Effector CD4-positive, alpha-beta T cell (primary cell): ENCODE results near the gene TAOK3.
"Not testable (repeated sequence)": the region's sequence is repeated elsewhere in the genome, so short reads cannot be mapped to it uniquely, and the experiment has no call there.

Source experiments
- DNase-seq: peaks from one replicate; pipeline ENCODE4 v3.0.0-alpha.2; 2020

Gene TAOK3

DNA sequence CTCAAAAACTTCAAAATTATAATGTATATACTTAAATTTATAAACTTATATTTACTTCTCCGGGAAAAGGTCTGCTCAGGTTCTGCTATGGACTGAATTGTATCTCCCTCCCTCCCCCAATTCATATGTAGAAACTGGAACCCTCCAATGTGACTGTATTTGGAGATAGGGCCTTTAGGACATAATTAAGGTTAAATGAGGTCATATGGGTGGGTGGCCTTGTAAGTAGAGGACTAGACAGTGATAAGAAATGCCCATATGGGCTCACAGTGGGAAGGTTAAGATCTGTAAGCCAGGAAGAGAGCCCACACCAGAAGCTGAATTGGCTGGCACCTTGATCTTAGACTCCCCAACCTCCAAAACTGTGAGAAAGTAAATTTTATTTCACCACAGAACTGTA lies 84.5 kb downstream of the TAOK3 start:
- no peak for DNase-seq

DNA sequence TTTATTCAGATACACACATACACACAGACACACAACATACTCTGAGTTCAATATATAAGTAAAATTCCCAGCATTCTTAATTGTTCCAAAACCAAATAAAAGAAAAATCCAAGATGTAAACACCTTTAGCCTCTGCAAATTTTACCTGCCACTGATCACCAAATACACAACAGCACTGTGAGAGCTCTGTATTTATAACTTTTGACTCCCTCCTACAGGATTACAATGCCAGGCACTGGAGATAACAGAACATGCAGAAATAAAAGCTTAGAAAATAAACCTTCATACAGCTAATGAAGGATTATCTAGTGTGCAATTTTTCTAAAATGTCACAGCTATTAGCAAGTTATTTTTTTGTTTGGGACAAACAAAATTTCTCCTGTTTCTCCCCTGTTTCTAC lies 85.0 kb downstream of the TAOK3 start:
- no peak for DNase-seq

- no peak for DNase-seq
Observed at GRCh38 chr12:118282767-118283166, 89.9 kb downstream of the TAOK3 start.

- not testable (repeated sequence) for DNase-seq
Observed at GRCh38 chr12:118278288-118278687, 94.4 kb downstream of the TAOK3 start.

GRCh38 chr12:118274066-118274465 lies 98.6 kb downstream of the TAOK3 start:
- no peak for DNase-seq

GRCh38 chr12:118271770-118272417 lies 100.8 kb downstream of the TAOK3 start:
- DNase-seq: no peak

DNA sequence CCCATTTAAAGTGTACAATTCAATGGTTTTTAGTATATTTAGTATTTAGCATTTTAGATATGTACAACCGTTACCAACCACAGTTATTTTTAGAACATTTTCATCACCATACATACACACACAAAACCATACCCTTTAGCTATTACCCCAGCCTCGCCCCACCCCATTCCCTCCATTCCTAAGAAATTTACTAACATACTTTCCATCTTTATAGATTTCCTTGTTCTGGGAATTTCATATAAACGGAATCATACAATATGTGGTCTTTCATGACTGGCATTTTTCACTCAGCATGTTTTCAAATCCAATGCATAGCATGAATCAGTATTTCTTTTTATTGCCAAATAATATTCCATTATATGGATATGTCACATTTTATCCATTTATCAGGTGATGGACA lies 101.5 kb downstream of the TAOK3 start:
- no peak for DNase-seq

DNA sequence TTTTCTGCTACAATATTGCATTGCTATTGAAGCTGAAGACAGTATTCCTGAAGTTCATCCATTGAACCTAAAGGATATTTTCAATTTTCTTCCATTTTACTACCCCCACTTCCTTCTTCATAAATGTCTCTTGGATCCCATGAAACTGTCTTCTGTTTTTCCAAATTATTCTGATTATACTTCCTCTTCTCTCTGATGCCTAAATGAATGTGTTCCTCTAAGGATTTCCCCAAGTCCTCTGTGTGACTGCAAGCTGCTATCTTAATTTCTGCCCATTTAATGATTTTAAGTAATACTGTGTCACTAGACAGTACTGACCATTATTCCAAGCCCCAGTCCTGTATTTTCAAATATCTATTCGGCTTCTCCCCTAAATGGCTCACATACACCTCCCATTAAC lies 102.9 kb downstream of the TAOK3 start:
- no peak for DNase-seq

DNA sequence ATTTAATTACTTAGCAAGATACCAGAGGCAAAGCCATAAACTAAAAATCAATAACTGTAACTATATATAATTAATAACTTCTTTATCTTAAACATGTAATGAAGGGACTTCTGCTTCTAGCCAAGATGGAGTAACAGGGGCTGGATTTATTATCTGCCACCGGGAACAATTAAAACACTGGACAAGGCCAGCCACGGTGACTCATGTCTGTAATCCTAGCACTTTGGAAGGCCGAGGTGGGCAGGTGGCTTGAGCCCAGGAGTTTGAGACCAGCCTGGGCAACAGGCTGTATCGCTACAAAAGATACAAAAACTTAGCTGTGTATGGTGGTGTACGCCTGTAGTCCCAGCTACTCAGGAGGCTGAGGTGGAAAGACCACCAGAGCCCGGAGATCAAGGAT lies 113.6 kb downstream of the TAOK3 start:
- no peak for DNase-seq

GRCh38 chr12:118256352-118256751 lies 116.4 kb downstream of the TAOK3 start:
- no peak for DNase-seq

GRCh38 chr12:118249547-118249946 lies 123.2 kb downstream of the TAOK3 start:
- no peak for DNase-seq

- DNase-seq: not testable (repeated sequence)
Observed at GRCh38 chr12:118245886-118246285, 126.8 kb downstream of the TAOK3 start.

DNA sequence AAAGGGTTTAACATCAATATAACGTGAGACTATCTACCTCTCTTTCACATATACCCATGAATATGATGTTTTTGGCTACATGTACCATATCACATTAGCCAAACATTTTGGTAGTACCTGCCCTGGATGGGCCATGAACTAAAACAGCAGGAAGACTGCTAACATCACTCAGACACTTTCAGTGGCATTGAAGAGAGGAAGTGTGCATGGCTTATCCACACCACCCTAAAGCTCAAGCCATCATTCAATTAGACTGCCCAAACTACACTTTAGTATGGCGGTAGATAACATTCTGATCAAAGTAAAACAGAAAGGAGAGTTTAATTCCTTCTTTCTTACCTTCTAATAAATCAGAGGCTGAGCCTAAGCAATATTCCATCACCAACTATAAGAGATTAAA lies 133.8 kb downstream of the TAOK3 start:
- DNase-seq: no peak

GRCh38 chr12:118237908-118238307 lies 134.8 kb downstream of the TAOK3 start:
- DNase-seq: no peak

DNA sequence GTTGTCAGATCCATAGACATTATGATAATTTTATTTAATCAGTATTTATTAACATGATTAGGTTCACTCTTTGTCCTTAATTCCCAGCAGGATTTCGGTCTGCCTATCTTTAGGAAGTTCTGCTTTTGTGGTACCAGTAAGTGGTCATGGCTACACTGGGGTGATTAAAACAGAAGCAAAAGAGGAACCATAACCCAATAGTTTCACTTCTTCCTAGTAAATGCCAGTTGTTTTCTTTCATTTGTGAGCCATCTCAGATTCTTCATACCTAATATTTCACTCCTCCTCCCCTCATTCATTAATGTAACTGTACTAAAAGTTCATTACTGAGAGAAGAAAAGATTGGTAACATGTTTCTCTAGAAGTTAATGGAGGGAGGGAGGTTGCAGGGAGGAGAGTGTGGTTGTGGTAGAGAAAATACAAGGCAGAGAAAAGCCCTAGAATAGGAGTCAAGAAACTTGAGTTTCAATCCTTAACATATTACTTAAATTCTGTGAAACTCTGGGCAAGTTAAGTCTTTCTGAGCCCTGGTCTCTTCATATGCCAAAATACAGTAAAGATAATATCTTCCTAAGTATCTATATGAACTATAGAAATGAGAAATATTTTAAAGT lies 135.5 kb downstream of the TAOK3 start:
- no peak for DNase-seq

GRCh38 chr12:118220702-118221101 lies 152.0 kb downstream of the TAOK3 start:
- no peak for DNase-seq

DNA sequence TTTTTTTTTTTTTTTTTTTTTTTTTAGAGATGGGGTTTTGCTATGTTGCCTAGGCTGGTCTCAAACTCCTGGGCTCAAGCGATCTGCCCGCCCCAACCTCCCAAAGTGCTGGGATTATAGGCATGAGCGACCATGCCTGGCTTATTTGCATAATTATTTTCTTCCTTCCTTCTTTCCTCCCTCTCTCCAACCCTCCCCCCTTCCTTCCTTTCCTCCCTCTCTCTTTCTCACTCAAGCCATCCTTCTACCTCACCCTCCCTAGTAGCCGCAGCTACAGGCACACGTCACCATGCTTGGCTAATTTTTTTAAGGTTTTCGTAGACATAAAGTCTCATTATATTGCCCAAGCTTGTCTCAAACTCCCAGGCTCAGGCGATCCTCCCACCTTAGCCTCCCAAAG lies 152.9 kb downstream of the TAOK3 start:
- DNase-seq: no peak

- DNase-seq: no peak
Observed at GRCh38 chr12:118219106-118219505, 153.6 kb downstream of the TAOK3 start.

DNA sequence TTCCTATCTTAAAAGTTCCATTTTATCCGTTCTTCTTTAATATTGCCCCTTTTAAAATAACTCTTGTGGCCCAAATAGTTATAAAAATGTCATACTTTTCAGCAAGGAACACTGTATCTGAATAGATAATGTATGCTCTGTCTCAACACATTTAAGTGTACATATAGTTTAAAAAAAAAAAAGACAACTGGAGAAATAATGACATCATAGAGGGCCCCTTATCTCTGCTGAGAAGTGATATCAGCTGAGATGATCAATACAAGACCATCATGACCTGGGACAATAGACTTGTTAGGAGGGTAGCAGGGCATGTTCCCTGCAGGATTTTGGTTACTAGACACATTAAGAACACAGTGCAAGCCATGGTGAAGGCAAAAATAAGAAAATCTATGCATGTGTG lies 159.3 kb downstream of the TAOK3 start:
- no peak for DNase-seq

DNA sequence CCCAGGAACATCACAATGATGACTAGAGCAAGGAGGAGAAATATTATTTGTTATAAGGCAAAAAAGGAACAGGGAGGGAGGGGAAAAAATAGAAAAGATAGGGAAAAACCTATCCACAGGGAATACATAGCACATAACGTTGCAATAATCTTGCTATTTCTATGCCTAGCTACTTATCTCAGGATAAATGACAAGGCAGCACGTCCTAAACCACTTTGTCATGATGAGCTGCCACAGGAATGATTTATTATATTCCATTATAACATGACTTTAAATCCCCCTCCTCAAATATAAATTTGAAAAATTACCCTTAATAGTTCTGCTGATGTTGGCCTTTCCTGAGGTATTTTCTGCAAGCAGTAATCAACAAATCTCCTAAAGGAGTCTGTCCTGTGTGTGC lies 160.1 kb downstream of the TAOK3 start:
- no peak for DNase-seq

GRCh38 chr12:118206107-118206412 lies 166.6 kb downstream of the TAOK3 start:
- no peak for DNase-seq

DNA sequence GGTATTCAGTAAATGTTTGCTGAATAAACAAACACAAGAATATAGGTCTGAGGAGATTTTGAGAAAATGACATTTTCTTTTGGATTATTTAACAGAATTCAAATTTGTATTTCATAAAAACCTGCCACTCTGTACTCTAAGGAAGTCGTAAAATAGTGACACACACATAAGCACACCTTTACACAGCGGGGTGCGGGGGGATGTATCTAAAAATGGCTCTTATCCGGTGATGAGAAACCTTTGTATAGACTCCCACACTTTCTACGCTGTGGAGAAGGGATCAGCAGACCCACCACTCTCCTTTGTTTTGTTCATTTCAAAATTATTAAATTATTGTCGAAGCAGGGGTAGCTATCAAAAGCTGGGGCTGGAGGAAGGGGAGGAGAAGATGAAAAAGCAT lies 178.7 kb downstream of the TAOK3 start:
- DNase-seq: no peak

DNA sequence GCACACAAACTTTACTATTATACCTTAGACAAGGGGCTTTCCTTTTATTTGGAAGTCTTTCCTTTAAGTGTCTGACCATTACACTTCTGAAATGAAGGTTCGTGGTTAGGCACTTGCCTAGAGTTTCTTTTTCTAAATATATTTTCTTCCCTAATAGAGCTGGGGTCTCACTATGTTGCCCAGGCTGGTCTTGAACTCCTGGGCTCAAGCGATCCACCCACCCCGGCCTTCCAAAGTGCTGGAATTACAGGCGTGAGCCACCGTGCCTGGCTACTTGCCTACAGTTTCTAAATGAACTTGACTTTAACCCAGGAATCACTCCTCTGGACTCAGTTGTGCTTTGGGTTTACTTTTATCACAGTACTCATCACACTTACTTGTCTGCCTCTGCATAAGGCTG lies 179.2 kb downstream of the TAOK3 start:
- no peak for DNase-seq

- no peak for DNase-seq
Observed at GRCh38 chr12:118190266-118190665, 182.4 kb downstream of the TAOK3 start.

GRCh38 chr12:118189741-118190191 lies 182.9 kb downstream of the TAOK3 start:
- DNase-seq: no peak
